Measurements from ENCODE around the gene GFRA1. TPM values are rescaled to one million over a fixed set of nuclear protein-coding genes. Genes with fewer than 3 reads are reported as not detected.

The GFRA1 gene
- polyA plus RNA-seq, 3 donors, result not detected

DNA sequence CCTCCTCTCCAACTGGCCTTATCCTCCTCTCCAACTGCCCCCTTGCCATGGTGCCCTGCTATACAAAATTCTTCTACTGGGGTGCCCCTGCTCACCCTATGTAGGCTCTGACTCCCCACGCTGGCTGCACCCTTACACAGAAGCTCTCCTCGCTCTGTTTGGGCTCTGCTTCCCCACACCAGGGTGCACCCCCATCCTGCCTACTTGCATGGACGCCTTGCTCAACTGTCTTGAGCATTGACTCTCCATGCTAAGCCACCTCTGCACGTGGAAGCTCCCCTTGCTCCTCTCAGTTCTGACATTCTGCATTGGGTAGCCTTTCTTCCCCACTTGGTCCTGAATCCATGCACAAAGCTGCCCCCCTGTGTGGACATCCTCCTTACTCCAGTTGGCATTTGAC is 231.1 kb downstream of the GFRA1 start:
- no peaks in the 10 kb centered on the region for H3K36me3 Mint-ChIP-seq
- Histone ChIP-seq H3K27me3 (ENCODE audit: control insufficient read depth in 2 of 2, insufficient read depth in 2 of 2, low read length in 2 of 2) (no peaks in the 10 kb centered on the region), H3K4me2 (replicated peaks; ENCODE audit: extremely low read depth, low read length, poor library complexity, severe bottlenecking) (no peak overlapping the region), H3K9ac (ENCODE audit: insufficient read depth, low read length, poor library complexity, severe bottlenecking) (no peak overlapping the region), H3K9me3 (replicated peaks in 1 of 2; ENCODE audit: control insufficient read depth in 1 of 2, insufficient read depth in 1 of 2, low read length in 2 of 2) (no peaks in the 10 kb centered on the region), H3K36me3 (replicated peaks in 1 of 2; ENCODE audit: control insufficient read depth in 1 of 2, insufficient read depth in 2 of 2, low read length in 2 of 2) (no peaks in the 10 kb centered on the region), H3K79me2 (ENCODE audit: insufficient read depth, low read length) (no peaks in the 10 kb centered on the region), H3K4me1 (ENCODE audit: control insufficient read depth in 1 of 2, insufficient read depth in 2 of 2, low read length in 2 of 2) (no peaks in the 10 kb centered on the region), H3K27ac (ENCODE audit: low read depth in 1 of 2, low read length in 2 of 2) (no peak overlapping the region), H2AFZ (ENCODE audit: insufficient read depth, low read depth, low read length, poor library complexity, severe bottlenecking) (no peak overlapping the region), H4K20me1 (ENCODE audit: insufficient read depth, low read length) (no peaks in the 10 kb centered on the region), H3K4me3 (replicated peaks in 1 of 3; ENCODE audit: low read depth in 2 of 3, low read length in 3 of 3) (no peak overlapping the region)
- peak overlapping the region in 1 of 7 donors; percentile 55 for H3K27ac Mint-ChIP-seq
- H3K4me1 Mint-ChIP-seq, result no peaks in the 10 kb centered on the region
- peaks cover 0 to 3% (median 2%) of the 10 kb centered on the region in 3 donors for H3K27me3 Mint-ChIP-seq (ENCODE audit: low read depth in 3 of 3)
- 83% methylated on average over 4 of the region's 4 CpGs for WGBS (ENCODE audit: insufficient coverage)
- no peaks in the 10 kb centered on the region for H3K9me3 Mint-ChIP-seq
- intact Hi-C loops (cut with micrococcal nuclease), result no loop called here
- no peak overlapping the region for H3K4me3 Mint-ChIP-seq
- DNase-seq, result no peak
- TF ChIP-seq, protein P1, sequence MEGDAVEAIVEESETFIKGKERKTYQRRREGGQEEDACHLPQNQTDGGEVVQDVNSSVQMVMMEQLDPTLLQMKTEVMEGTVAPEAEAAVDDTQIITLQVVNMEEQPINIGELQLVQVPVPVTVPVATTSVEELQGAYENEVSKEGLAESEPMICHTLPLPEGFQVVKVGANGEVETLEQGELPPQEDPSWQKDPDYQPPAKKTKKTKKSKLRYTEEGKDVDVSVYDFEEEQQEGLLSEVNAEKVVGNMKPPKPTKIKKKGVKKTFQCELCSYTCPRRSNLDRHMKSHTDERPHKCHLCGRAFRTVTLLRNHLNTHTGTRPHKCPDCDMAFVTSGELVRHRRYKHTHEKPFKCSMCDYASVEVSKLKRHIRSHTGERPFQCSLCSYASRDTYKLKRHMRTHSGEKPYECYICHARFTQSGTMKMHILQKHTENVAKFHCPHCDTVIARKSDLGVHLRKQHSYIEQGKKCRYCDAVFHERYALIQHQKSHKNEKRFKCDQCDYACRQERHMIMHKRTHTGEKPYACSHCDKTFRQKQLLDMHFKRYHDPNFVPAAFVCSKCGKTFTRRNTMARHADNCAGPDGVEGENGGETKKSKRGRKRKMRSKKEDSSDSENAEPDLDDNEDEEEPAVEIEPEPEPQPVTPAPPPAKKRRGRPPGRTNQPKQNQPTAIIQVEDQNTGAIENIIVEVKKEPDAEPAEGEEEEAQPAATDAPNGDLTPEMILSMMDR (IDR thresholded peaks at IDR 0.05), result no peak

DNA sequence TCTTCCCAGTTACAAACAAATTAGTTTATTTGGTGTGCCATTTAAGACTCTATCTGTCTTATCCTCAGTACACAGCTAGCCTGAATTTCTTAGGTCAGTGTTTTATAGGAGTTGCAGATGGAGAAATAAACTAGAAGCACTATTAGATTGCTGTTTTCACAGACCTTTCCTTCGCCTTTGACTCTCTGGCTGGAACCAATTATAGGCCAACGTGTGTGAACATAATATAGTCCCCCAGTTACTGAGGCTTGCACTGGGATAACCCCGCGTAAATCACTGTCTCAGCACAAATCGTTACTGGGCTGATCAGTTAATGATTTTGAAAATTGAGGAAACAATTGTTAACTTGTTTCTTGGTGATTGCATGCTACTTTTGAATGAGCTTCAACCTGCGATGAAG is 233.4 kb downstream of the GFRA1 start:
- no peak overlapping the region for H3K27ac ChIP-seq (ENCODE audit: low read depth in 1 of 2, low read length in 2 of 2)
- H3K27ac Mint-ChIP-seq, result no peak overlapping the region
- intact Hi-C loops (cut with micrococcal nuclease), result no loop called here
- H3K4me3 ChIP-seq (replicated peaks in 1 of 3; ENCODE audit: low read depth in 2 of 3, low read length in 3 of 3), result no peak overlapping the region
- no peak overlapping the region for H3K4me3 Mint-ChIP-seq
- H3K27me3 Mint-ChIP-seq (ENCODE audit: low read depth in 3 of 3), result peaks cover 0 to 2% (median 1%) of the 10 kb centered on the region in 3 donors
- TF ChIP-seq, protein P1 (IDR thresholded peaks at IDR 0.05), result no peak
- H3K79me2 ChIP-seq (ENCODE audit: insufficient read depth, low read length), result no peaks in the 10 kb centered on the region
- H3K9me3 Mint-ChIP-seq, result peaks cover 0 to 4% (median 0%) of the 10 kb centered on the region in 7 donors
- H3K36me3 Mint-ChIP-seq, result no peaks in the 10 kb centered on the region
- H3K4me1 ChIP-seq (ENCODE audit: control insufficient read depth in 1 of 2, insufficient read depth in 2 of 2, low read length in 2 of 2), result no peaks in the 10 kb centered on the region
- no peak for DNase-seq
- H2AFZ ChIP-seq (ENCODE audit: insufficient read depth, low read depth, low read length, poor library complexity, severe bottlenecking), result no peak overlapping the region
- H4K20me1 ChIP-seq (ENCODE audit: insufficient read depth, low read length), result no peaks in the 10 kb centered on the region
- H3K4me2 ChIP-seq (replicated peaks; ENCODE audit: extremely low read depth, low read length, poor library complexity, severe bottlenecking), result no peak overlapping the region
- H3K27me3 ChIP-seq (ENCODE audit: control insufficient read depth in 2 of 2, insufficient read depth in 2 of 2, low read length in 2 of 2), result no peaks in the 10 kb centered on the region
- H3K9ac ChIP-seq (ENCODE audit: insufficient read depth, low read length, poor library complexity, severe bottlenecking), result no peak overlapping the region
- no peaks in the 10 kb centered on the region for H3K36me3 ChIP-seq (replicated peaks in 1 of 2; ENCODE audit: control insufficient read depth in 1 of 2, insufficient read depth in 2 of 2, low read length in 2 of 2)
- H3K4me1 Mint-ChIP-seq, result no peaks in the 10 kb centered on the region
- H3K9me3 ChIP-seq (replicated peaks in 1 of 2; ENCODE audit: control insufficient read depth in 1 of 2, insufficient read depth in 1 of 2, low read length in 2 of 2), result no peaks in the 10 kb centered on the region
- 100% methylated on average over 3 of the region's 6 CpGs for WGBS (ENCODE audit: insufficient coverage)

Measured in CD14-positive monocyte (primary cell).